Middle frontal gyrus (tissue), 1 donor: ENCODE data around the gene MAPK8IP3.

Experiments used
- DNase-seq: peaks from one replicate; pipeline ENCODE4 v3.0.0-alpha.2; 2015; ENCODE audit warnings: low spot score; ENCODE audit errors: extremely low spot score

Gene MAPK8IP3

DNA sequence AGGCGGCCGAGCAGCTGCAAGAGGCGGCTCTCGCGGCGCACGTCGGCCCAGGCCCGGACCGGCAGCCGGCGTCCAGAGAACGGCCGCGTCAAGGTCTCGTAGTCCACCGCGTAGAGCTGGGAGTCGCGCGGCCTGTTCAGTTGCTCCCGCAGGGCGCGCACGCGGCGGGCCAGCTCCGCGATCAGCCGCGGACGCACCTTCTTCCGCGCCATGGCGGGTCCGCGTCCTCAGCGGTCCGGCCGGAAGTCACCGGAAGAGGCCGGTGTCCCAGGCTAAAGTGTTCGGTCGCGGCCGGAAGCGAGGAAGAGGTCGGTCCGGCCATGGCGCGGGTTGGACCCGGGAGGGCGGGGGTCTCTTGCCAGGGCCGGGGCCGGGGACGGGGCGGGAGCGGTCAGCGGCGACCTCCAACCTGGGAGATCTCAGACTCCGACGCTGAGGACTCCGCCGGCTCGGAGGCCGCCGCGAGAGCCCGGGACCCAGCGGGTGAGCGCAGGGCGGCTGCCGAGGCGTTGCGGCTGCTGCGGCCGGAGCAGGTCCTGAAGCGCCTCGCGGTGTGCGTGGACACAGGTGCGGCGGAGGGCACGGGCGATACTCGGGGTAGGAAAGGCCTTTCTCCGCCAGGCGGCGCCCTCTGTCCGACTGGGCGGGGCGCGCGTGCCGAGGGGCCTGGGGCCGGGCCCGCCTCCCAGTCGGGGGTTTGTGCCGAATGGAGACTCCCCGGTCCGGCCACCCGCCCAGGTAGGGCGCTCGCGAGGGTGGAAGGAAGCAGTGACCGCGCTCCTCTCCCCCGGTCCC is 67.1 kb downstream of the MAPK8IP3 start, which contains the start of gene MRPS34:
TSS of gene MRPS34 (minus strand) at position 227 of the 795 bp plus-strand sequence. CDS start at position 212, 15 bp downstream.
- DNase-seq = peak; percentile 62

DNA sequence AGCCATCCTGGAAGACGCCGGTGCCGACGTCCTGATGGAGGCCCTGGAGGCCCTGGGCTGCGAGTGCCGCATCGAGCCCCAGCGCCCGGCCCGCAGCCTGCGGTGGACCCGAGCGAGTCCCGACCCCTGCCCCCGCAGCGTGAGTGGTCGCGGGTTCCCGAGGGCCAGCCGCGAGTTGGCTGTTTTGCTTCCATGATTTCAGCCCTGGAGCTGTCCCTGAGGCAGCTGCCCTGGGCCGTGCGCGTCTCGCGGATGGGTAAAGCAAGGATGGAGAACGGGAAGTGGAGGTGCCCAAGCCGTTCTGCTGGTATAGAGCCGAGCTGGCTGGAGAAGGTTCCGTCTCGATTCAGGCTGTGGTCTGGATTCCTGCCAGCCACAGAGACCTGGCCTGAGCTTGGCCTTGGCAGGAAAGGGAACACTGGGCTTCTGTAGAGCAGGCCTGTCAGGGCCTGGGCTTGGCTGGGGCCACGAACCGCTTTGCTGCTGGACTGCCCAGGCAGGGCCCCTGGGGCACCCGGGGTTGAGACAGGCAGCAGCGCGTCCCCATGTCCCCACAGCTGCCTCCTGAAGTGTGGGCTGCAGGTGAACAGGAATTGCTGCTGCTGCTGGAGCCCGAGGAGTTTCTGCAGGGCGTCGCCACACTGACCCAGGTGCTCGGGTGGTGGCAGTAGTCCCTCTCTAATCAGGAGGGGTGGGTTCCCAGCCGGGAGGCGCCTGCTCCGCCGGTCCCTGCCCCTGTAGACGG is 67.9 kb downstream of the MAPK8IP3 start:
- no peak for DNase-seq

DNA sequence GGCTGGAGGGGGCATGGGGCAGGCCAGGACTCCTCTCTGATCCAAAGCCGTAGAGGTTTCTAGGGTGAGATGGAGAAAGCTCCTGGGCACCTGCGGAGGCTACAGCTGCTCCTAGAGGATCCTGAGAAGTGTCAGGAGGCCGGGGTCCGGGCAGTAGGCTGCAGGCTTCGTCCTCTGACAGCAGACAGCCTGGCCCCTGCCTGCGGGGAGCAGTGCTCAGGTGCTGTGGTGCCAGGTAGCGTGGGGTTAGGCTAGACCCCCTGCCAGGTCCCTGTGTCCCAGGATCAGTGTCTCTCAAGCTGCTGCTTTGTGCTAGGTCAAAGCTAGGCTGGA is 68.4 kb downstream of the MAPK8IP3 start:
- DNase-seq = no peak

DNA sequence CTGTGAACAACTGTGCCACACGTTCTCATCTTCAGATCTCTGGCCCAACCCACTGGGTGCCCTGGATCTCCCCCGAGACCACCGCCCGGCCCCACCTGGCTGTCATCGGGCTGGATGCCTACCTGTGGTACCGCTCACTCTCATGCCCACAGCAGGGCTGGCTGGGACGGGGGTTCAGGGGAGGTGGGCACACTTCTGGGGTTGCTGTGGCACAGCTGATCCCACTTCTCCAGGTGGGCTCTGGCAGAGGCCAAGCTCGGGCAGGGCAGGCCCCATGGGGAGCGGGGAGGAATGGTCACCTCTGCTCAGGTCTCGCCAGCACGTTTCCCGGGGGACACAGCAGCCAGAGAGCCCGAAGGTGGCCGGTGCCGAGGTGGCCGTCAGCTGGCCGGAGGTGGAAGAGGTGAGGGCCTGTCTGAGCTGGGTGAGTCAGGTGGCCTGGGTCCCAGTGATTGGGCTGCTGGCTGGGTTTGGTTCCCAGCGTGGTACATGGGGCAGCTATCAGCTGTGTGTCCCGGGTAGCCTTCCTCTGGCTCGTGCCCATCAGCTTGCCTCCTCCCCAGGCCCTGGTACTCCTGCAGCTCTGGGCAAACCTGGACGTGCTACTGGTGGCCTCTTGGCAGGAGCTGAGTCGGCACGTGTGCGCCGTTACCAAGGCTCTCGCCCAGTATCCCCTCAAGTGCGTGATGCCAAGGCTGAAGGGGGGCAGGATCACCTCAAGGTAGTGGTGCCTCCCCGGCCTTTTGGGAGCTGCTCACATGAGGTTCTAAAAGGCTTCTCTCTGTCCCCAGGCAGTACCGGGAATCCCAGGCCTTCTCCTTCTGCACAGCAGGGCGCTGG is 69.2 kb downstream of the MAPK8IP3 start:
- no peak for DNase-seq

DNA sequence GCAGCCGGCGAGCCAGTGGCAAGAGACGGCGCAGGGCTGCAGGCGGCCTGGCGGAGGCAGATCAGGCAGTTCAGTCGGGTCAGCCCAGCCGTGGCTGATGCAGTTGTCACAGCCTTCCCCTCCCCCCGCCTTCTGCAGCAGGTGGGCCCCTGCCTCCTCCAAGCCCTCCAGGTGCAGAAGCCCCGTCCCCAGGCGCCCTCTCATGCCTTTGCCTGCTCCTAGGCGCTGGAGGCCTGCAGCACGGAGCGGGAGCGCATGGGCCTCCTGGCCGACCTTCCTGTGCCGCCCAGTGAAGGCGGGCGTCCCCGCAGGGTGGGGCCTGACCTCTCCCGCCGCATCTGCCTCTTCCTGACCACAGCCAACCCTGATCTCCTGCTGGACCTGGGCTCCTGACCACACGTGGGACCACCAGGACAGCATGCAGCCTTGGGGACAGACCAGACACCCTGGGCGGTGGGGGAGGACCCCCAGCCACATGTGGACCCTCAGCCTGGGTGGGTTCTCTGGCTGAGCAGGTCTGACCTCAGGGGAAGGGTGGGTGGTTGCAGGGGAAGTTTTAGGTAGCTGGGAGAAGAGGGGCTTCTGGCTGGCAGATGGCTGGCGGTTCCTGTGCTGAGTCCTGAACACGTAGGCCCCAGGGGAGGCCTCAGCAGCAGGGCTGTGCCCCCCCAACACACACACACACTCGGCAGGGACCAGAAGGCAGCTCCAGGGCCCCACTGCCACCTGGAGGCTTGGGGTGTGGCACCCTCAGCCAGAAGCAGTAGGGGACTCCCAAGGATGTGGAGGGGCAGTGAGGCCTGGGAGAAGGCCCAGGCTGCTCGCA is 70.1 kb downstream of the MAPK8IP3 start:
- DNase-seq = no peak

DNA sequence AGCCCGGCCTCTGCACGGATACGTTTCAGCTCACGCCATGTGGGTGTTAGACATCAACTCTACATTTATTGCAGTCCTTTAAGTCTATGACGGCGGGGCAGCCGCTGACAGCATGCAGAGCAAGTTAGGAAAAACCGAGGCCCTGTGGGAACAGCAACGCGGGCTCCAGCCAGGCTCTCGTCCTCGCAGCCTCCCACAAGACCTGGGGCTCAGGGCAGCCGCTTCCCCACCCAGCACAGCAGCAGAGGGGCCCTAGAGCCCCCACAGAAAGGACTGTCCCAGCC is 70.6 kb downstream of the MAPK8IP3 start:
- no peak for DNase-seq

DNA sequence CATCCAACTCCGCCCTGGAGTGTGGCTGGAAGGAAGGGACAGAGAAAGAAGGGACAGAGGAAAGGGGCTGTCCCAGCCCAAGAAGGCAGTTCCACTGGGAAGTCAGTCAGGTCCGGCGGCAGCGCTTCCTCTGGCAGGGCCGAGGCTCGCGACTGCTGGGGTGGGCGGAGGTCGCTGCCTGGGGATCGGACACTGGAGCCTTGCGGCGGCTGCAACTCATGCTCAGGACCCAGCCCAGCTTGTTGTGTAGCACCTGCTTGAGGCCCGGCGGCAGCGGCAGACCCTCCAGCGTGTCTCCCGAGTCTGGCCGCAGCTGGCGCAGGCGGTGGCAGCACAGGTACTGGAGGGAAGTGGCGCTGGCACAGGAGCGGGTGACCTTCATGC is 71.0 kb downstream of the MAPK8IP3 start:
- DNase-seq = no peak

DNA sequence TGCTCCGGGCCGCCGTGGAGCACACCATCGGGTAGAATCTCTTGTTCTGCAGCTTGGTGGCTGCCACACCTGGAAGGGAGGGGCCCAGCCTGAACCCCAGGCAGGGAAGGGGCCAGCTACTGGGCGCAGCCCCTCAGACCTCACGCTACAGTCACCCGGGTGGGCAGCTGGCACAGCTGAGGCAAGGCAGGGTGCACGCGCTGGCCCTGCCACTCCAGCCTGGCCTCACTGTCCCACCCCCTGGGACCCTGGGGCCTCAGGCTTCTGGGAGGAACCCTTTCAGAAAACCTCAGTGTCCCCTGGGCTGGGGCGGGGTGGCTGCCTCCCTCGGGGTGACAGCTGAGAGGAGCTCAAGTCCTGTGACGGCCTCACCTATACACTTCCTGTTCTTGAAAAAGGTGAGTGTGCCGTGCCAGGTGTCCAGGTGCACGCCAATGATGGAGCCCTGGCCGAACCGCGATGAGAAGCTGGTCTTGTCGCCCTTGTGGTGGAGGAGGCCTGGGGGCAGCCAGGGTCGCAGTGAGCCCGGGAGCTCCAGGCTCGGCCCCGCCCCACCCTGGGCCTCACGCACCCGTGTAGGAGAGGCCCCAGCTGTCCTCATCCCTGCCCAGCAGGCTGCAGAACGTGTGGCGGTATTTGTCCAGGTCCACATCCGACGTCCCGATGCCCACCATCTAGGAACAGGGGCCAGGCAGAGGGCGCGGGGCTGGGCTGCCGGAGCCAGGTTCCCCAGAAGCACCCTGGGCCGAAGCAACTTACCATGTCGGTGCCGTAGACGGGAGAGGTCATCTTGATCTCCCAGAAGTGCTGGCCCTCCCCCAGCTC is 71.6 kb downstream of the MAPK8IP3 start:
- DNase-seq = no peak

DNA sequence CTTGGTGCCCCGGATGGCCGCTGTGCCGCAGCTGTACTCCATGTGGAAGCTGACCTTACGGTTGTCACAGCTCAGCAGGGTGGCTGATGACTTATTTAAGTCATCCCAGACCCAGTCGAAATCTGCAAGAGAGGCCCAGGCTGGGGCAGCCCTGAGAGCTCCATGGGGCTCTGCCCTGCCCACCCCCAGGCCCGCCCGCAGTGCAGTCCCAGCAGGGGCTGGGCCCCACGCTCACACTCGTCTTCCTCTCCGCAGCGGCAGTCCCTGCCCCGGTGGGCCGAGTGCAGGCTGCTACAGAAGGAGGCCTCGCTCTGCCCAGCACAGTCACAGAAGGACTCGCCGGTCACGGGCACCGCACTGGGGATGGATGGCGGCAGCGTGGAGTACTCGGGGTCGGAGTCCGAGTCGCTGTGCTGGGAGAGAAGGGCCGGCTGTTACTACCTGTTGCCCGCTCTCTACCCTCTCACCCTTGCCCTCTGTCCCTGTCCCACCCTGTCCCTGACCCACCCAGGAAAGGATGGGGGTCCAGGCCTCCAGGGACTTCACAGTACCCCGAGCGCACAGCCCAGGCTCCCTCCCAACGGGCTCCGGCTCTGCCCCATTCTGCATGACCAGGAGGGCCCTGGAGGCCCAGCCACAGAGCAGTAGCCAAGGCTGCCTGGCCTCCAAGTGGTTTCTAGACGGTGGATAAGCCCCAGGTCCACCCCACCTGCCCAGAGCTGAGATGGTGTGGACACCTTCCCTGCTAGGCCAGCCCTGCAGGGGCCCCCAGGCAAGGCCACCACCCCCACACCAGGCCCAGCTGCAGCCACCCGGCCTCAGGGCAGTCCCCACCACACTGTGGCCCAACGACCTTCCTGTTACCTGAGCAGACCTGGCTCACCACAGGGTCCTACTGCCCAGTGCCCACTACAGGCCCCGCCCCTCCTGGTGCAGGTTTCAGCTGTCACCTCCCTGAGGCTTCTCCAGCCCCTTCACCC is 72.5 kb downstream of the MAPK8IP3 start:
- no peak for DNase-seq

DNA sequence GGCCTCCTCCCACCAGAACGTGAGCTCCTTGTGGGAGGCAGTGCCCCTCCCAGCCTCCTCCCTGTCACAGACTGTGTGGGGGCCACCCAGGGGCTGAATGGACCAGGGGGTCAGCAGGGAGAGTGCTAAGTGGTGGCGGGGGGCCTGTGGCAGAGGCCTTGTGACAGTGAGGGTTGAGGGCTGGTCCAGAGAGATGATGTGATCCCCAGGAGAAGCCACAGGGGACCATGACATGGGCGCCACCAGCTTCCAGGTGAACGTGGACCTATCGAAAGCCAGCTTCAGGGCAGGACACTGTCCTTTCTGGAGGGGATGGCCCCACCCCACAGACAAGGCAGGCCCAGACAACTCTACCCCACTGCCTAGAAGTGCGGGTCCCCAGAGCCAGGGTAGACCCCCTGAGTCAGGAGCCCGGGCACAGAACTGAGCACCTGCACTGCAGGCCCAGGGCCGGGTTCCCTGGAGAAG is 73.3 kb downstream of the MAPK8IP3 start:
- no peak for DNase-seq

DNA sequence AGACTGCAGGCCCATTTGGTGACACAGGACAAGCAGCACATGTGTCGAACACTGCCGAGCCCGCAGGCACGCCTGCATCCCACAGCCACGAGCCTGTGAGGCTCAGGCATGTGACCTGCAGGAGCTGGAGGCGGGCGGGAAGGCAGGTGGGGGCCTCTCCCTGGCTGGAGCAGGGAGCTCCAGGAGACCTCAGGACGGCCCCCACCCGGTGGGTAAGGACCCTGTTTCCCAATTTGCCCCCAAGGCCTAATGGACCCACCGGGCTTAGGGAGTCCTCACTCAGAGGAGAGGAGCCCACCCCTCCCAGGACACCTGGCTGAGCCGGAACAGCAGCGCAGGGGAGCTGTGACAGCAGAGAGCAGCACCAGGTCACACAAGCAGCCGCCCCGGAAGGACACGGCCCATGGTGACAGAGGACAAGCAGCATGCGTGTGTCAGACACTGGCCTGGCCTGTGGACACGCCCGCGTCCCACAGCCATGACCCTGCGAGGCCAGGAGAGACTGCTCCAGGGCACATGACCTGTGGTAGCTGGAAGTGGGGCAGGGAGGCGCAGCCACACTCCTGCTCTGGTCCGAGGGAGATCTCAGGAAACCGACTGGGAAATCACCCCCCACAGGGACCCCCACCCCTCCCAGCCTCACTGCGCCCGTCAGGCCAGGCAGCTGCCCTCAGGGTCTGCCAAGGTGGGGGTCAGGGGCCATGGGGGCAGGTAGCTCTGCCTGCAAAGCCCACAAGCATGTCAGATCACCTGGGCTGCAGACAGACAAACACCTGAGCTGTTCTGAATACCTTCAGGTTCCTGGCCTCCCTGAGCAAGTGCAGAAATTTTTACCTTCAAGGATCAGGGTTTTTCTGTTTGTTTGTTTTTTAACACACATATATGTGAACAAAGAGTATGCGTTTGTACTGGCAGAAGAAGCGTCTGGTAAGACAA is 74.0 kb downstream of the MAPK8IP3 start:
- DNase-seq = no peak

DNA sequence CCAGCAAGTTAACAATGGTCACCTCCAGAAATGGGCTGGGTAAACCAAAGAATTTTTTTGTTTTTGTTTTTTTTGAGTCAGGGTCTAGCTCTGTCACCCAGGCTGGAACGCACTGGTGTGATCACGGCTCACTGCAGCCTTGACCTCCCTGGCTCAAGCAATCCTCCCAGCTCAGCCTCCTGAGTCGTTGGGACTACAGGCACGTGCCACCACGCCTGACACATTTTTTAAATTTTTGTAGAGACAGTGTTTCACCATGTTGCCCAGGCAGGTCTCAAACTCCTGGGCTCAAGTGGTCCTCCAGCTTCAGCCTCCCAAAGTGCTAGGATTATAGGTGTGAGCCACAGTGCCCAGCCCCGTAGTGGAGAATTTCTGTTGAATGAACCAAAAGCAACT is 74.7 kb downstream of the MAPK8IP3 start:
- no peak for DNase-seq

DNA sequence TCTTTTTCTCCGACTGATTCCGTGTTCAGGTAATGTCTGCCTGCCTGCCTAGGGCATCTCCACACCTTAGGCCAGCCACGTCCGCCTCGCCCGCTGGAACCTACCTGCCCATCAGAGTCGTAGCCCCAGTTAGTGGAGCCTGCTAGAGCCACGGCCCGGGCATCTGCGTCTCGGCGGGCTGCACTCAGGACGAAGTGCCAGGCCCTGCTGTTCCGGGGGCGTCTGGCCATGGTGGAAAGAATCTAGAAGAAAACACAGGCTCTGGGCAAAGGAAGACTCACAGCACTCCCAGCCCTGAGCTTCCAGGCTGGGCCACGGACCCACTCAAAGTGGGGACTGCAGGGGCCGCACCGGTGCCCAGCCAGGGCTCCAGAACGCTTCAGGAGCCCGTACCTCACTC is 75.3 kb downstream of the MAPK8IP3 start:
- DNase-seq = no peak

DNA sequence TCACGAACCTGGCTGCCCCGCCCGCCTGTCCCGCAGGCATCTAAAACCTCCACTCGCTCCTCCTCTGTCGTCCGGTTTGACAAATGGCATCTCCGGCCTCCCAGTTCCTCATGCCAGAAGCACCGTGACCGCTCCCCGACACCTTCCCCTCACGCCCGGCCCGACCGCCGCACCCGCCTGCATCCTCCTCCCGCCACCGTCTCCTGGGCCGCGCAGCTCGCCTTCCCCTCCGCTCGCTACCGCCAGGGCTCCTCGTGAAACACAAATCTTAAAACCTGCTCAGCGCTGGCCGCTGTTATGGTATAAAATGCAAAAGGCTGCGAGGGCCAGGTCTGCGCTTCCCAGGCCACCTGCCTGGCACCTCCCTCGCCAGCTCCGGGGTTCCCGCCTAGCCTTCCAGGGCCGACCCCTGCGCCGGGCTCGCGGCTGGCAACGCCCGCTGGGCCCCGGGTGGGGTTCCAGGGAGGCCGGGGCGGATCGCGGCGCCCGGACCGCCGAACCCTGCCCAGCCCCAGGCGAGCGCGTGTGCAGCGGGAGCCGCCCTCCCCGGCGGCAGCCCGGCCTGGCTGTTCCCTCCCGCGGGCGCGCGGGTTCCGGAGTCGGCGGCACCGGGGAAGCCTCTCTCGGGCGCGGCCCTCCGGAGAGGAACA is 75.9 kb downstream of the MAPK8IP3 start:
- no peak for DNase-seq

DNA sequence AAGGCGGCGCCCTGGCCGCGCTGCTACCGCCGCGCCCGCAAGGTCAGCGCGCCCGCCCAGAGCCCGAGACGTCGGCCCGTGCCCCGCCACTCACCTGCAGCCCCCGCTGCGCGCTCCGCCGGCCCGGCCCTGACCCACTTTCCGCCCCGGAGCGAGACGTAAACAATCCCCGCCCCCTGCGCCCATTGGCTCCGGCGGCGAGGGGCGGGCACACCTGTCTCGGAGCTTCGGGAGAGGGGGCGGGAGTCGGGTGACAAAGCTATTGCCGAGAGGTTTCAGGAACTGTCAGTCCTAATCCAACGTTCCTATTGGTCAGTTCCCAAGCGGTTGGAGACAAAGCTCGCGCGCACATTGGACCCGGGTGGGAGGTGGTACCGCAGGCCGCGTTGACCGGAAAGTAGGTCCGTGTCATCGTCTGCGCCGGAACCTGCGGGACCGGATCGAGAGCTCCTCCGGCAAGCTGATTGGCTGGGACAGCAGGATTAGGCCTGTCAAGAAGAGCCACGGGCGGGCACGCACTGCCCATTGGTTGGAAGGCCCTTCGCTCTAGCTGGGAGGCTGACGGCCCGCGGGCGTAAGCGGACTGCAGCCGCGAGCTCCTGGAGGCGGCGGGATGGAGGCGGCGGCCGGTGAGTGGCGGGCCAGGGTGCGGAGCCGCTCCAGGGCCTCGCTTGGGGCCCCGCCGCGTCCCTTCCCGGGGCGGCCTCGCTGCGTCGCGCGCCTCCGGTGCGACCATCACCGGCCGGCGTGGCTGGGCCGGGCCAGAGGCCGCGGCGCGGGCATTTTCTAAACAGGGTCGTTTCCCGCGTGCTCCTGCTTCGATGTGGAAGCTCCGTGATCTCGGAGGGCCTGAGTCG is 76.6 kb downstream of the MAPK8IP3 start, which contains the start of the genes NUBP2 and SPSB3:
TSS of gene NUBP2 (plus strand) at position 553 of the 857 bp plus-strand sequence. CDS start at position 614, 61 bp downstream.
TSS of gene SPSB3 (minus strand) at position 164 of the 857 bp plus-strand sequence. CDS start 1,088 bp downstream, outside the sequence.
- DNase-seq = peak; percentile 100
